ENCODE data around the gene ZCCHC3. TPM values are rescaled to one million over a fixed set of nuclear protein-coding genes. Genes with fewer than 3 reads are reported as not detected.
"Not testable (repeated sequence)": the region's sequence is repeated elsewhere in the genome, so short reads cannot be mapped to it uniquely, and the experiment has no call there.

Gene ZCCHC3, protein sequence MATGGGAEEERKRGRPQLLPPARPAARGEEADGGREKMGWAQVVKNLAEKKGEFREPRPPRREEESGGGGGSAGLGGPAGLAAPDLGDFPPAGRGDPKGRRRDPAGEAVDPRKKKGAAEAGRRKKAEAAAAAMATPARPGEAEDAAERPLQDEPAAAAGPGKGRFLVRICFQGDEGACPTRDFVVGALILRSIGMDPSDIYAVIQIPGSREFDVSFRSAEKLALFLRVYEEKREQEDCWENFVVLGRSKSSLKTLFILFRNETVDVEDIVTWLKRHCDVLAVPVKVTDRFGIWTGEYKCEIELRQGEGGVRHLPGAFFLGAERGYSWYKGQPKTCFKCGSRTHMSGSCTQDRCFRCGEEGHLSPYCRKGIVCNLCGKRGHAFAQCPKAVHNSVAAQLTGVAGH
- total RNA-seq (10 to 100 TPM; 14.6 to 31.9 (median 27.1) TPM), polyA plus RNA-seq (10 to 100 TPM in 1 of 2 donors, 1 to 10 TPM in 1; 5.6 to 15.3 TPM), total RNA-seq (32.0 reads per million, percentile 61 among the genes with 10 or more reads in this experiment)

DNA sequence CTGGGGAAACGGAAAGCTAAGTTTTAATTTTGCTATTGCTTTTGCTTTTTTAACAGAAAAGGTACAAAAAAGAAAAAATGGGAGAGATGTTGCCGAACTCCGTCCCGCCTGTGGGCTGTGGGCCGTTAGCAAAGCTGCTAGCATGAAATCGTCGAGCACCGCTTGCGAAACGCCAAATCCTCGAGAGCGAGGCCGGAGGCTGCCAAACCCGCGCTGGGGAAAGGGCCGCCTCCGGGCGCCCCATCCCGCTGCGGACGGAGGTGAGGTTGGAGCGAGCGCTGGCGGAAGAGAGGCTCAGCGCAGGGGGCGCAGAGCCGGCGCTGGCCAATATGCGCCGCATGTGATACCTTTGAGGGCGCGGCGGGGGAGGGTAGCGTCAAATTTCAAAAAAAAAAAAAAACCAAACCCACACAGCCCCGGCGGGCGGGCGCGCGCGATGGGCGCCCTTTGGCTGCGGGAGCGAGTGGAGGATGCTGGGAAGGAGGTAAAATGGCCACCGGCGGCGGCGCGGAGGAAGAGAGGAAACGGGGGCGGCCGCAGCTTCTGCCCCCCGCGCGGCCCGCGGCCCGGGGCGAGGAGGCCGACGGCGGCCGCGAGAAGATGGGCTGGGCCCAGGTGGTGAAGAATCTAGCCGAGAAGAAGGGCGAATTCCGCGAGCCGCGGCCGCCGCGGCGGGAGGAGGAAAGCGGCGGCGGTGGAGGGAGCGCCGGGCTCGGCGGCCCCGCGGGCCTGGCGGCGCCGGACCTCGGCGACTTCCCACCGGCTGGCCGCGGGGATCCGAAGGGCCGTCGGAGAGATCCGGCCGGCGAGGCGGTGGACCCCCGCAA lies at the start of gene ZCCHC3:
ZCCHC3 (plus strand) TSS at position 473 of the 827 bp plus-strand sequence; CDS start at position 490, 17 bp downstream.
- DNase-seq (peak; percentile 72 to 89 (median 84)), ATAC-seq (peak; percentile 94)
- Mint-ChIP-seq H3K27ac (peak within 1 kb of the TSS; percentile 94 to 100 (median 97)), H3K9me3 (peaks cover 0 to 8% (median 0%) of the 10 kb centered on the region in 11 donors), H3K4me1 (peaks cover 33 to 51% (median 40%) of the 10 kb centered on the region in 7 donors), H3K4me3 (peak within 1 kb of the TSS; percentile 92 to 100 (median 98)), H3K27me3 (peaks cover 0 to 2% (median 0%) of the 10 kb centered on the region in 5 donors), H3K36me3 (peaks cover 0 to 25% (median 0%) of the 10 kb centered on the region in 5 donors)
- H3K27me3 ChIP-seq (ENCODE audit: control insufficient read depth in 2 of 2, insufficient read depth in 2 of 2, low read length in 2 of 2), result no peaks in the 10 kb centered on the region
- H3K27ac ChIP-seq (ENCODE audit: low read depth, low read length), result peak within 1 kb of the TSS; percentile 91
- peaks cover 0 to 12% (median 0%) of the 10 kb centered on the region in 3 experiments for H3K36me3 ChIP-seq (ENCODE audit: control insufficient read depth in 2 of 3, insufficient read depth in 3 of 3, low read length in 3 of 3)
- H3K4me1 ChIP-seq (ENCODE audit: control insufficient read depth in 2 of 2, insufficient read depth in 2 of 2, low read length in 2 of 2), result peaks cover 14 to 21% of the 10 kb centered on the region in 2 donors
- no peaks in the 10 kb centered on the region for H3K9me3 ChIP-seq (ENCODE audit: control insufficient read depth in 2 of 3, low read length in 3 of 3)
- CTCF ChIA-PET, result interaction anchor here (0.6 to 1.2 kb wide), 3 partner anchors 34 to 182 kb away, joined by 3 read pairs; no protein-coding TSS in a partner anchor
- H3K4me3 ChIP-seq (ENCODE audit: low read length), result peak within 1 kb of the TSS; percentile 96
- POLR2A ChIA-PET, result interaction anchor here (0.6 to 6.1 kb wide), 14 partner anchors 12 to 957 kb away, joined by 3 to 74 read pairs (median 4); partner anchors contain the start of genes CSNK2A1 and SOX12
- intact Hi-C loops (cut with micrococcal nuclease), result loop anchor here (1.0 kb wide), 5 partner anchors 13 to 246 kb away; partner anchors contain the start of genes CSNK2A1 (in 1 of the 2) and SOX12 (in 1 of the 2)

DNA sequence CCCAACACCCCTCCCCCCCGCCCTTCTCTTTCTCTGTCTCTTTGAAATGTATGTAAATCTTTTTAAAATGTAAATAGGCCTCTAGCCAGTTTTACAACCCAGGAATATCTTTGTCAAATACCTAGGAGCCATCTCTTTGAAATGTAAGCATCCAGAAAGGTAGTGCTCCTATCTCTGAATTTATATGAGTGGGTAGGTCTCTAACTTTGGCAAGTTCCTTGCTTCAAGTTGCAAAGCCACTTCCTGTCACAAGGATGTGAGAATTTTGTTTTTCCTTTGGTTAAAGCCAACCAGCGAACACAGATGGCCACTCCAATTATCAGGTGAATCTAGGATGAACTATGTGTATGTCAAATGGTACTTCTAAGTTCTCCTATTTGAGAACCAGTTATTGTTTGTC lies 46.0 kb upstream of the ZCCHC3 start:
- intact Hi-C loops (cut with micrococcal nuclease), result no loop called here
- DNase-seq (peak in 2 of 9 donors; percentile 3 to 10), ATAC-seq (no peak)
- ChIA-PET POLR2A (no interaction called here), CTCF (no interaction called here)
- peak overlapping the region in 6 of 9 donors; percentile 15 to 83 (median 50) for H3K27ac Mint-ChIP-seq
- H3K9me3 ChIP-seq (ENCODE audit: control insufficient read depth in 2 of 3, low read length in 3 of 3), result no peaks in the 10 kb centered on the region
- peaks cover 0 to 4% of the 10 kb centered on the region in 2 donors for H3K4me1 ChIP-seq (ENCODE audit: control insufficient read depth in 2 of 2, insufficient read depth in 2 of 2, low read length in 2 of 2)
- H3K27me3 ChIP-seq (ENCODE audit: control insufficient read depth in 2 of 2, insufficient read depth in 2 of 2, low read length in 2 of 2), result no peaks in the 10 kb centered on the region
- H3K36me3 Mint-ChIP-seq, result no peaks in the 10 kb centered on the region
- H3K27me3 Mint-ChIP-seq, result no peaks in the 10 kb centered on the region
- no peak overlapping the region for H3K4me3 ChIP-seq (ENCODE audit: low read length)
- no peak overlapping the region for H3K27ac ChIP-seq (ENCODE audit: low read depth, low read length)
- H3K36me3 ChIP-seq (ENCODE audit: control insufficient read depth in 2 of 3, insufficient read depth in 3 of 3, low read length in 3 of 3), result no peaks in the 10 kb centered on the region
- peak overlapping the region in 4 of 10 donors; percentile 38 to 47 (median 40) for H3K4me3 Mint-ChIP-seq
- H3K9me3 Mint-ChIP-seq, result peaks cover 0 to 5% (median 0%) of the 10 kb centered on the region in 11 donors
- peaks cover 0 to 21% (median 13%) of the 10 kb centered on the region in 7 donors for H3K4me1 Mint-ChIP-seq

DNA sequence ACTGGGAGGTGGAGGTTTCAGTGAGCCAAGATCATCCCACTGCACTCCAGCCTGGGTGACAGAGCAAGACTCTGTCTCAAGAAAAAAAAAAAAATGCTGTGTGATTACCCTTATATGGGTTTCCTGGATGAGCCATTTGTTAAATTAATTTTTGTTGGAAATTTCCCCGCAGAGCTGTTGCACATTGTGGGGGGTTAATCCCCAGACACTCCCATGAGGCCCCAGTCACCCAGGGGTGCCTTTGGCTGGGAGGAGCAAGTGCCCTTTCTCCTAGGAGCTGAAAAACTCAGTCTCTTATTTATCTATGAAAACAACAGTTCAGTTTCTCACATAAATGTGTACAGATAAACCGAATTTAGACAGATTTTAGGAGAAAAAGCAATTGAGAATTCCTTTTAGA lies 44.6 kb upstream of the ZCCHC3 start:
- Histone ChIP-seq H3K9me3 (ENCODE audit: control insufficient read depth in 2 of 3, low read length in 3 of 3) (no peaks in the 10 kb centered on the region), H3K4me3 (ENCODE audit: low read length) (no peak overlapping the region), H3K27me3 (ENCODE audit: control insufficient read depth in 2 of 2, insufficient read depth in 2 of 2, low read length in 2 of 2) (no peaks in the 10 kb centered on the region), H3K36me3 (ENCODE audit: control insufficient read depth in 2 of 3, insufficient read depth in 3 of 3, low read length in 3 of 3) (no peaks in the 10 kb centered on the region), H3K27ac (ENCODE audit: low read depth, low read length) (no peak overlapping the region), H3K4me1 (ENCODE audit: control insufficient read depth in 2 of 2, insufficient read depth in 2 of 2, low read length in 2 of 2) (peaks cover 0 to 4% of the 10 kb centered on the region in 2 donors)
- no peak for ATAC-seq
- H3K27me3 Mint-ChIP-seq, result peaks cover 0 to 5% (median 0%) of the 10 kb centered on the region in 5 donors
- no peaks in the 10 kb centered on the region for H3K9me3 Mint-ChIP-seq
- POLR2A ChIA-PET, result no interaction called here
- intact Hi-C loops (cut with micrococcal nuclease), result no loop called here
- peak overlapping the region in 2 of 9 donors; percentile 4 to 37 for H3K27ac Mint-ChIP-seq
- CTCF ChIA-PET, result interaction anchor here (0.7 to 1.5 kb wide), 3 partner anchors 14 to 79 kb away, joined by 3 to 10 read pairs (median 3); no protein-coding TSS in a partner anchor
- H3K4me3 Mint-ChIP-seq, result no peak overlapping the region
- H3K36me3 Mint-ChIP-seq, result no peaks in the 10 kb centered on the region
- DNase-seq, result no peak
- H3K4me1 Mint-ChIP-seq, result peaks cover 0 to 21% (median 13%) of the 10 kb centered on the region in 7 donors

DNA sequence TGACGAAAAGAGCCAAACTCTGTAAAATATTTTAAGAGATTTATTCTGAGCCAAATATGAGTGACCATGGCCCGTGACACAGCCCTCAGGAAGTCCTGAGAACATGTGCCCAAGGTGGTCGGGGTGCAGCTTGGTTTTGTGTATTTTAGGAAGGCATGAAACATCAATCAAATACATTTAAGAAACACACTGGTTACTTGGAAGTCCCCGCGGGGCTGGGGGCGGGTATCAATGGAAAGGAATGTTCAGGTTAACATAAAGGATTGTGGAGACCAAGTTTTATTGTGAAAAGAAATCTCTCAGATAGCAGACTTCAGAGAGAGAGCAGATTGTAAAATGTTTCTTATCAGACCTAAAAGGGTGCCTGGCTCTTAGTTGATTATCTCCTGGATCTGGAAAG lies 43.9 kb upstream of the ZCCHC3 start:
- H3K36me3 Mint-ChIP-seq; H3K4me1 ChIP-seq (ENCODE audit: control insufficient read depth in 2 of 2, insufficient read depth in 2 of 2, low read length in 2 of 2); DNase-seq; ATAC-seq; H3K9me3 ChIP-seq (ENCODE audit: control insufficient read depth in 2 of 3, low read length in 3 of 3); H3K36me3 ChIP-seq (ENCODE audit: control insufficient read depth in 2 of 3, insufficient read depth in 3 of 3, low read length in 3 of 3); POLR2A ChIA-PET; H3K4me3 ChIP-seq (ENCODE audit: low read length); H3K4me3 Mint-ChIP-seq; intact Hi-C loops (cut with micrococcal nuclease); H3K27ac ChIP-seq (ENCODE audit: low read depth, low read length); H3K27me3 Mint-ChIP-seq; H3K9me3 Mint-ChIP-seq; H3K27me3 ChIP-seq (ENCODE audit: control insufficient read depth in 2 of 2, insufficient read depth in 2 of 2, low read length in 2 of 2): not testable (repeated sequence)
- CTCF ChIA-PET, result interaction anchor here (0.7 to 1.5 kb wide), 2 partner anchors 13 to 45 kb away, joined by 3 to 10 read pairs; no protein-coding TSS in a partner anchor
- Mint-ChIP-seq H3K27ac (peak overlapping the region in 2 of 9 donors; percentile 4 to 20), H3K4me1 (peaks cover under 1 to 25% (median 18%) of the 10 kb centered on the region in 7 donors)

DNA sequence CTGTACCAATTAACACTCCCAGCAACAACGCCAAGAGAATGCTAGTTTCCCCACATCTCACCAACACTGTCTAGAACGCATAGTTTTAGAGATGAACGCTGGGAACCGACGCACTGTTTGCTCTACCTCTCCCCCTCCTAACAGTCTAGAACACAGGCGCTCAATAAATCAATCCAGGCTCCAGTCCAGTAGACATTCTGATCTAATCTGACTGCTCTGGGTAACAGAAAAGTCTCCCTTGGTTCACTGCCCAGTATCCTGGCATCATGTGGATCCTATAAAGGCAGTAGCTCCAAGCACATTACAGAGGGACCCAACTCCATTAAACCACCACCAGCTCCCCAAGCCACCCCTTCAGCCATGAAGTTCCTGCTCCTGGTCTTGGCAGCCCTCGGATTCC lies 40.0 kb upstream of the ZCCHC3 start, which contains the start of gene DEFB132:
DEFB132 (plus strand) TSS at position 306 of the 400 bp plus-strand sequence; CDS start at position 361, 55 bp downstream.
- Histone ChIP-seq H3K9me3 (ENCODE audit: control insufficient read depth in 2 of 3, low read length in 3 of 3) (no peaks in the 10 kb centered on the region), H3K27me3 (ENCODE audit: control insufficient read depth in 2 of 2, insufficient read depth in 2 of 2, low read length in 2 of 2) (no peaks in the 10 kb centered on the region), H3K4me1 (ENCODE audit: control insufficient read depth in 2 of 2, insufficient read depth in 2 of 2, low read length in 2 of 2) (no peaks in the 10 kb centered on the region), H3K4me3 (ENCODE audit: low read length) (no peak within 1 kb of the TSS), H3K36me3 (ENCODE audit: control insufficient read depth in 2 of 3, insufficient read depth in 3 of 3, low read length in 3 of 3) (no peaks in the 10 kb centered on the region), H3K27ac (ENCODE audit: low read depth, low read length) (no peak within 1 kb of the TSS)
- Mint-ChIP-seq H3K4me1 (peaks cover 9 to 18% (median 14%) of the 10 kb centered on the region in 7 donors), H3K9me3 (no peaks in the 10 kb centered on the region), H3K27me3 (peaks cover 0 to 9% (median 0%) of the 10 kb centered on the region in 5 donors), H3K4me3 (no peak within 1 kb of the TSS), H3K36me3 (no peaks in the 10 kb centered on the region), H3K27ac (peak within 1 kb of the TSS in 3 of 9 donors; percentile 2 to 61 (median 56))
- POLR2A ChIA-PET, result interaction anchor here (1.4 kb wide), 1 partner anchor 31 kb away, joined by 3 read pairs; no protein-coding TSS in a partner anchor
- DNase-seq (no peak), ATAC-seq (no peak)
- CTCF ChIA-PET, result interaction anchor here (1.0 to 2.7 kb wide), 3 partner anchors 9 to 73 kb away, joined by 3 to 17 read pairs (median 5); no protein-coding TSS in a partner anchor
- intact Hi-C loops (cut with micrococcal nuclease), result no loop called here

Measured in naive thymus-derived CD4-positive, alpha-beta T cell (primary cell).